ENCODE measurements around the gene BCKDHB.

DNA sequence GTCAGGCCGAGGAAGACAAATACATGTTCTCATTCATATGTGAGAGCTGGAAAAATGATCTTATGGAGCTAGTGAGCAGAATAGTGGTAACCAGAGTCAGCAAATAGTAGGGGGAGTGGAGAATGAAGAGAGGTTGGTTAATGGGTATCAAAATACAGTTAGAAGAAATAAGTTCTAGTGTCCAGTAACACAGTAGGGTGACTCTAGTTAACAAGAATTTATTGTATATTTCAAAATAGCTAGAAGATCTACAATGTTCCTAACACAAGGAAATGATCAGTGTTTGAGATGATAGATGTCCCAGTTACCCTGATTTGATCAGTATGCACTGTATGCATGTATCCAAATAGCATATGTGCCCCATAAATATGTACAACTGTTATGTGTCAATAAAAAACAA is 128.4 kb downstream of the BCKDHB start:
- TF ChIP-seq, protein P1, sequence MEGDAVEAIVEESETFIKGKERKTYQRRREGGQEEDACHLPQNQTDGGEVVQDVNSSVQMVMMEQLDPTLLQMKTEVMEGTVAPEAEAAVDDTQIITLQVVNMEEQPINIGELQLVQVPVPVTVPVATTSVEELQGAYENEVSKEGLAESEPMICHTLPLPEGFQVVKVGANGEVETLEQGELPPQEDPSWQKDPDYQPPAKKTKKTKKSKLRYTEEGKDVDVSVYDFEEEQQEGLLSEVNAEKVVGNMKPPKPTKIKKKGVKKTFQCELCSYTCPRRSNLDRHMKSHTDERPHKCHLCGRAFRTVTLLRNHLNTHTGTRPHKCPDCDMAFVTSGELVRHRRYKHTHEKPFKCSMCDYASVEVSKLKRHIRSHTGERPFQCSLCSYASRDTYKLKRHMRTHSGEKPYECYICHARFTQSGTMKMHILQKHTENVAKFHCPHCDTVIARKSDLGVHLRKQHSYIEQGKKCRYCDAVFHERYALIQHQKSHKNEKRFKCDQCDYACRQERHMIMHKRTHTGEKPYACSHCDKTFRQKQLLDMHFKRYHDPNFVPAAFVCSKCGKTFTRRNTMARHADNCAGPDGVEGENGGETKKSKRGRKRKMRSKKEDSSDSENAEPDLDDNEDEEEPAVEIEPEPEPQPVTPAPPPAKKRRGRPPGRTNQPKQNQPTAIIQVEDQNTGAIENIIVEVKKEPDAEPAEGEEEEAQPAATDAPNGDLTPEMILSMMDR (IDR thresholded peaks at IDR 0.05; ENCODE audit: insufficient read depth, low read length) = no peak
- TF ChIP-seq POLR2AphosphoS5 (IDR thresholded peaks at IDR 0.05; ENCODE audit: low read depth) = no peak
- TF ChIP-seq, protein P2, sequence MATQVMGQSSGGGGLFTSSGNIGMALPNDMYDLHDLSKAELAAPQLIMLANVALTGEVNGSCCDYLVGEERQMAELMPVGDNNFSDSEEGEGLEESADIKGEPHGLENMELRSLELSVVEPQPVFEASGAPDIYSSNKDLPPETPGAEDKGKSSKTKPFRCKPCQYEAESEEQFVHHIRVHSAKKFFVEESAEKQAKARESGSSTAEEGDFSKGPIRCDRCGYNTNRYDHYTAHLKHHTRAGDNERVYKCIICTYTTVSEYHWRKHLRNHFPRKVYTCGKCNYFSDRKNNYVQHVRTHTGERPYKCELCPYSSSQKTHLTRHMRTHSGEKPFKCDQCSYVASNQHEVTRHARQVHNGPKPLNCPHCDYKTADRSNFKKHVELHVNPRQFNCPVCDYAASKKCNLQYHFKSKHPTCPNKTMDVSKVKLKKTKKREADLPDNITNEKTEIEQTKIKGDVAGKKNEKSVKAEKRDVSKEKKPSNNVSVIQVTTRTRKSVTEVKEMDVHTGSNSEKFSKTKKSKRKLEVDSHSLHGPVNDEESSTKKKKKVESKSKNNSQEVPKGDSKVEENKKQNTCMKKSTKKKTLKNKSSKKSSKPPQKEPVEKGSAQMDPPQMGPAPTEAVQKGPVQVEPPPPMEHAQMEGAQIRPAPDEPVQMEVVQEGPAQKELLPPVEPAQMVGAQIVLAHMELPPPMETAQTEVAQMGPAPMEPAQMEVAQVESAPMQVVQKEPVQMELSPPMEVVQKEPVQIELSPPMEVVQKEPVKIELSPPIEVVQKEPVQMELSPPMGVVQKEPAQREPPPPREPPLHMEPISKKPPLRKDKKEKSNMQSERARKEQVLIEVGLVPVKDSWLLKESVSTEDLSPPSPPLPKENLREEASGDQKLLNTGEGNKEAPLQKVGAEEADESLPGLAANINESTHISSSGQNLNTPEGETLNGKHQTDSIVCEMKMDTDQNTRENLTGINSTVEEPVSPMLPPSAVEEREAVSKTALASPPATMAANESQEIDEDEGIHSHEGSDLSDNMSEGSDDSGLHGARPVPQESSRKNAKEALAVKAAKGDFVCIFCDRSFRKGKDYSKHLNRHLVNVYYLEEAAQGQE (IDR thresholded peaks at IDR 0.05; ENCODE audit: insufficient replicate concordance, low read depth) = no peak

All from HL-60 (cell line).